HK-2 (cell line): ENCODE results near the gene SMARCD2.

Source experiments
- DNase-seq: peaks from one replicate; pipeline ENCODE4 v3.0.0-alpha.2; 2018; ENCODE audit not compliant: unreplicated experiment

Gene SMARCD2

DNA sequence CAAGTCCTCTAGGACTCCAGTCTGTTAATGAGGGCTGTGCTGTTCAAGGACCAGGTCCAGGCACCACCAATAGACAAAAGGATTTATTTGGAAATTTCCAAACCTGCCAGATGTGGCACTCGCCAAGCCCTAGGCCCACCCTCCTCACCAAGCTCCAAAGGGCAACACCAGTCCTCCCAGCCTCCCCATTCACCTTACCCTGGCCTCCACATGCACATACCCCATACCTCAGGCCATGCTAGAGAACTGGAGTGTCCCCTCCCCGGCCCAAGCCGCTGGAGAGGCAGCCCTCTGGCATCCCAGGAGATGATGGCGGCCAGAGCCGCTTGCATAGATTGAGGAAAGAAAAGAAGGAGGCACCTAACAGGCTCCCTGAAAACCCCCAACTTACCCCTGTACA, 10.5 kb downstream of the SMARCD2 start:
- no peak for DNase-seq

DNA sequence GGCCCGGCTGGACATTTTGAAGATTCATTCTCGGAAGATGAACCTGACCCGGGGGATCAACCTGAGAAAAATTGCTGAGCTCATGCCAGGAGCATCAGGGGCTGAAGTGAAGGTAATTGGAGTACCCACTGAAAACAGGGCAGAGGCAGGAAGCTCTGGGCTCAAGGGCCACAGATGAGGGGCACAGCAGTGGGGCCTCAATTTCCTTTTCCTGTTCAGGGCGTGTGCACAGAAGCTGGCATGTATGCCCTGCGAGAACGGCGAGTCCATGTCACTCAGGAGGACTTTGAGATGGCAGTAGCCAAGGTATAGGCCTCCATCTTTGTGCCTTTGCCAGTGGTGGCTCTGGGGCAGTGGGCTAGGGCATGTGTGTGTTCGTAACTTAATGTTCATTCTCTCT, 11.0 kb downstream of the SMARCD2 start:
- no peak for DNase-seq

DNA sequence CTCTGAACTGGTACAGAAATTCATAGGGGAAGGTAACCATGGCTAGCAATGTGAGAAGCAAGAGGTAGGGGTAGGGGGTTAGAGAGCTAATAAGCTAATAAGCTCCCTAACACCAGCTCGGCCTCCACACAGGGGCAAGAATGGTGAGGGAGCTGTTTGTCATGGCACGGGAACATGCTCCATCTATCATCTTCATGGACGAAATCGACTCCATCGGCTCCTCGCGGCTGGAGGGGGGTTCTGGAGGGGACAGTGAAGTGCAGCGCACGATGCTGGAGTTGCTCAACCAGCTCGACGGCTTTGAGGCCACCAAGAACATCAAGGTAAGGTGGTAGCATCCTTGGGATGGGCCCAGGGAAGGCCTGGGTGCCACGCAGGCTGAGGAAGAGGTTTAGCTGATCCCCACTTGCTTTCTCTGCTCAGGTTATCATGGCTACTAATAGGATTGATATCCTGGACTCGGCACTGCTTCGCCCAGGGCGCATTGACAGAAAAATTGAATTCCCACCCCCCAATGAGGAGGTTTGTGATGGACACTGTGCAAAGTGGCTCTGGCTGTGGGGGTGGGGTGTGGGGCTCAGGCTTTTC, 11.5 kb downstream of the SMARCD2 start:
- no peak for DNase-seq

DNA sequence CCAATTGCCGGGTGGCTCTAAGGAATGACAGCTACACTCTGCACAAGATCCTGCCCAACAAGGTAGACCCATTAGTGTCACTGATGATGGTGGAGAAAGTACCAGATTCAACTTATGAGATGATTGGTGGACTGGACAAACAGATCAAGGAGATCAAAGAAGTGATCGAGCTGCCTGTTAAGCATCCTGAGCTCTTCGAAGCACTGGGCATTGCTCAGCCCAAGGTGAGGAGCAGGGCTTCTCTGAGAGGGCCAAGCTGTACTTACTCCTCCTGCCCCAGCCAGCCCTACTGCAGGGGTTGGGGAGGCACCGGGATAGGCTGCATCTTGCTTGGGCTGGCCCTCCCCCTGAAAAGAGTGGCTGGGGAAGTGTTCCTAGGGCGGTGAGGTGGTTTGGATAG, 12.2 kb downstream of the SMARCD2 start:
- DNase-seq = no peak

DNA sequence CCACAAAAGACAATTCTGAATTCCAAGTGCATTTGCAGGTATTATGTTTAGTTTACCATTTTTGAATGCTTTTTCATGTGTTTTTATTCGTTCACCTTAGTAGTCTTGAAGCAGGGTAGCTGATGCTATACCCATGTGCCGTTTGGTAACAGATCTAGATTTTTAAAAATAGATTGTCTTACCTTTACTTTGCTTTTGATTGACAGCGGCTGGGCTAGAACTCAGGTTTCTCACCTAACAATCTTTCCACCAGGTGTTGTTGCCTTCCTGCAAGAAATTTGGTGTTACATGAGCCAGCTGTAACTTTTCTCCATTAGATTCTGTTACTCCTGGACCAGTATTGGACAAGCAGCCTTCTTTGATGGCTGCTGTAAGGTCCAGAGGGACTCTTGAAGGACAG, 13.5 kb downstream of the SMARCD2 start:
- DNase-seq = no peak

DNA sequence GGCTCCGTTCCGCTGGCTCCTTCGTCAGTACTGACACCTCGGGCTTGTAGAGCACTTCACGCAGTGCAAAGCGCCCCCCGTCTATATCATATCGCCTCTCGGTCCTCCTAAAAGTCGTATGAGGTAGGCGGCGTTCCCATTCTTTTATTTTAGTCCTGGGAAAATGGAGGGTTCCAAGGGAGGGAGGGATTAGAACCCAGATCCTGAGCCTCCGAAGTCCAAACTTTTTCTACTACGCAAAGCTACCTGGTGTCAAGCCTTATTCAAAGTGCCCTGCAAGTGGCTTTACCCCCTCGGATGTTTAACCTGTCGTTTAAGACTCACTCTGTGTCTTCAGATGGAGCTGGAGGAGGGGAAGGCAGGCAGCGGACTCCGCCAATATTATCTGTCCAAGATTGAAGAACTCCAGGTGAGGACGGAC, 14.7 kb downstream of the SMARCD2 start:
- no peak for DNase-seq

DNA sequence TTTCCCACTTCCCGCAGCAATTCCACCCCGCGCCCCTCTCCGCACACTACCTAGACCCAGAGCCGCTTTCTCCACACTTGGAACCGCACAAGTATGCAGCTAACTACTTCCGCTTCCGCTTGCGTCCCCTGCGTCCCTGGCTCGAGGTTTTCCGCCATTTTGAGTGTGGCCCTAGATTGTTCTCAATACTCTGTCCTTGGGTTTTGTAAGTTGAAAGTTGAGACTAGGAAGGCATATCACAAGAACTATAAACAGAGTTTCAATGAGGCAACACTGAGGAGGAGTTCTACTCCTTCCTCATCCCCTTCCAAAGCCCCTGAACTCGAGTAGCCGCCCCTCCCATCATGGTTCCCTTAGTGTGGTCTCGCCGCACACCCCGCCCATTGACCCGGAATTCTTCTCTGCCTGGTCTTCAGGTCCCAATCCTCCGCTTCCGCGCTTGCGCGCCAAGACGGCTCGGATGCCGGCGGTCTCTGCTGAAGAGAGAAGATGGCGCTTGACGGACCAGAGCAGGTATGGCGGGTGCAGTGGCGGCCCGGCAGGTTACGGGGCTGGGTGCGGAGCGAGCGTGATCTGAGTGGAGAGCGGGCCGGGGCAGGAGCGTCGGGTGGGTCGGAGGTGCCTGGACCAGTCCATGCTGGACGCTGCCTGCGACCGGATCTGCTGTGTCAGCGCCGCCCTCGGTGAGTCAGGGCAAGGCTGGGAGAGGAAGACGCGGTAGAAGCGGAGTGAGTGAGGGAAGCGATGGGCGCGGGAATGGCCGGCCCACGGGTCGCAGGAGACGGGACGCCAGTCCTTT, 15.3 kb downstream of the SMARCD2 start, which contains the start of the genes FTSJ3 and PSMC5:
FTSJ3 (minus strand) TSS at position 662 of the 799 bp plus-strand sequence. CDS start 761 bp downstream, outside the sequence.
PSMC5 (plus strand) TSS at position 430 of the 799 bp plus-strand sequence; CDS start at position 490, 60 bp downstream.
- DNase-seq = peak; percentile 95

DNA sequence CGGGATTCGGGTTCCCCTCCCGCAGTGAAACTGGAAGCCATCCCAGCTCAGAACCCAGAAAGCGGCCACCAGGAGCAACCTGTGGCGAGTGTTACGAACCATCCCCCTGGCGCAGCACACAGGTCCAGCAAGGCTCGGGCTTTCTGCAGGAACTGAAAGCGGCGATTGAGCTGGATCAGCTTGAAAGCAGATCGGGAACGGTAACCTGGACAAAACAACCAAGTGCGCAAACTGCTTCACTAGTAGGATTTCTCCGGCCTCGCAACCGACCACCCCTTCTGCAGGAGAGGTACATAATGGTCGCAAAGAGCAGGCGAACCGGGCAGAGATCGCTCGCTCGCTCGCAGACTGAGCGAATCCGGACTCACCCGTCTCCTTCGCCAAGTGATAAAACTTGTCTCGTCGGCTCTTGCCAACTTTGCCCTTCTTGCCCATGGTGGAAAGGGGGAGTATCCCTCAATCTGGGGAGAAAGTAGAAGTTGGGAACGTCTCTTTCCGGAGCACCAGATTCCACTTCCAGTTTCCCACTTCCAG, 15.9 kb downstream of the SMARCD2 start:
- no peak for DNase-seq

DNA sequence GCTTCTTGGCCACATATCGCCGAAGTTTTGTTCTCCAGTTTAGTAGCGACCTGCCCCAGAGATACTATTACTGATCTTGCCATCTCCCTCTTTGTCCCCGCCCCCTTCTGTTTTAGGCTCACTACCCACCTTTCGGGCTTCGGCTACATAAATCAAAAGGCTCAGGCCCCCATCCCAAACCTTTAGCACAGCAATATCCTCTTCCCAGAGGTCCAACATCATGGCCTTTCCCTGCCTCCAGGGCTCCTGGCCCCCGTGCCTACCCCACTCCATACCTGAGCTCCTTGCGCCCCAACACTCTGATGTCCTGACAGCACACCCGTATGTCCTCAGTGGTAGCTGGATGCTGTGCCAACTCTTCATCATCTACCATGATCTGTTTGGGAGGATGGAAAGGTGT, 18.1 kb downstream of the SMARCD2 start:
- no peak for DNase-seq

DNA sequence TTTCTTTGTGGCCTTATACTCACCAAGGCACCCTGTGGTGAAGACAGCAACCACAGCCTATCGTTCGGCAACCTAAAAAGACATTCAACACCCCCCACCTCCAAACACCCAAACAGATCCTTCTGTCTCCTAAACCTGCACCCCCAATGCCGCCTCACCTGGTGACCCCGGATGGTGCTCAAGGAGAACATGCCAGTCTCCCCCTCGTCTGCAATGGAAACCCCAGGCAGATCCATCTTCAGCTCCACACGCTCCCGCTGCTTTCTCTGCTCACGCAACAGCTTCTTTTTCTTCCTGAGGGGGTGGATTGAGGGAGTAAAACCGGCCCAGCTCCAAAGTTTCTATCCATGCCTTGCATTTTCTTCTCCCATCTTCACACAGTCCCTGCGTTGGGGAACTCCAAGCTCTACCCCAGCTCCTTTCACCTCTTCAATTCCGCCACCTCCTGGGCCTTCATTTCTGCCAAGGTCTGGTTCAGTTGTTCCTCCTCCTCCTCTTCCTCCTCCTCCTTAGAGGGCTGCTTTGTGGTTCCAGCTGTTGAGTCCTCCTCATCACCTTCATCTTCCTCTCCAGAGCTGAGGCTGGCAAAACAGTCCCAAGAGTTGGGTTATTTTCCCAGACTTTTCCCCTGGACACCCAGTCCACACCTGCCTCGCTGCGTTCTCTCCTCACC, 18.7 kb downstream of the SMARCD2 start:
- DNase-seq = no peak

DNA sequence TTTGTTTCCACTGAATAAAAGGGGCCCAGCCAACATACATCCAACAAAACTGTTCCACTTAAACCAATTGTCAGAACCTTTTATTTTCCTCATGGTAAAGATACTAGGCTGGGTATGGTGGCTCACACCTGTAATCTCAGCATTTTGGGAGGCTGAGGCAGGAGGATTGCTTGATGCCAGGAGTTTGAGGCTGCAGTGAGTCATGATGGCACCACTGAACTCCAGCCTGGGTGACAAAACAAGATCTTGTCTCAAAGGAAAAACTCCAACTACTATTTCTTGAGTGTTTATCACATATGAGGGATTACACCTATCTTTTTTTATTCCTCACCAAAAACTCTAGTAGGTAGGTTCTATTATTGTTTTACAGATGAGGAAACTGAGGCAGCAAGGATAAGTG, 19.9 kb downstream of the SMARCD2 start:
- DNase-seq = no peak

DNA sequence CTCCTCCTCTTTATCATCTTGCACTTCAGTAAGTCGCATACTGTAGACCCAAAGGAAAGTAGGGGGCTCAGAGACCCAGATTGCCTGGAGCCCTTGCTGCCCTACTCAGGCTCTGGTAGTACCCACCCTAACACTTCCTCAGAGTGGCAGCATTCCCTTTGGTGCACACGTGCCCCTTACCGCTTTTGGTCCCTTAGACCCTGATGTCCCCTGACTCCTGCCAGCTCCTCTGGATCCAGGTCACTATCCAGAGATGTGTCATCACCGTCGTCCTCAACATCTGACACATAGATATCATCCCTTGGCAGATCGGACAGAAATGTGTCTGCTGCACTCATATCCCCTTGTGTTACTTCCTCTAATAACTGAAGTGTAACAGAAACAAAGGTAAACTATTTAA, 20.7 kb downstream of the SMARCD2 start:
- DNase-seq = no peak

DNA sequence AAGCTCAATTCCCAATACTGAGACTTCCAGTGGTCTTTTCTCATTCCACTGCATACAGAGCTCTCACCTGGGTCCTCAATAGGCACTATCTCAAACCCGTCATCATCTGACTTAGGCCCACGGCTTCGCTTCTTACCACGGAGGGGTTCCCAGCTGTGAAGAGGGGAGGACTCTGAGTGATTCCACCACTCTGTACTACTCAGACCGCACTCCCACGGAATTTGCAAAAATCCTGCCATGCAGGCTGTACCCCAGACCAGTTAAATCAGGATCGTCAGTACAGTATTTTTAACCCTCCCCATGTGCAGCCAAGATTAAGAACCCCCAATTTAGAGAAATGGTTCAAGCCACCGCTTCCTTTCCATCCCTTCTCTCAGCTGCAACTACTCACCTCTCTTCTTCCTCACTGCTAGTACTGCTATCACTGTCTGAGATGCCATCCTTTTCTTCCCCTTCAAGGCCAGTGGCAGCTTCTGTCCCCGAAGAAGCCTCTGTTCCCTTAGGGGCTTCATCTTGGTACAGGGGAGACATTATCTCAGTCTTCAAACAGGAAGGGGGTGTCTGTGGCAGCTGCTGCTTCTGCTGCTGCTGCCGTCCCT, 21.4 kb downstream of the SMARCD2 start:
- DNase-seq = no peak

DNA sequence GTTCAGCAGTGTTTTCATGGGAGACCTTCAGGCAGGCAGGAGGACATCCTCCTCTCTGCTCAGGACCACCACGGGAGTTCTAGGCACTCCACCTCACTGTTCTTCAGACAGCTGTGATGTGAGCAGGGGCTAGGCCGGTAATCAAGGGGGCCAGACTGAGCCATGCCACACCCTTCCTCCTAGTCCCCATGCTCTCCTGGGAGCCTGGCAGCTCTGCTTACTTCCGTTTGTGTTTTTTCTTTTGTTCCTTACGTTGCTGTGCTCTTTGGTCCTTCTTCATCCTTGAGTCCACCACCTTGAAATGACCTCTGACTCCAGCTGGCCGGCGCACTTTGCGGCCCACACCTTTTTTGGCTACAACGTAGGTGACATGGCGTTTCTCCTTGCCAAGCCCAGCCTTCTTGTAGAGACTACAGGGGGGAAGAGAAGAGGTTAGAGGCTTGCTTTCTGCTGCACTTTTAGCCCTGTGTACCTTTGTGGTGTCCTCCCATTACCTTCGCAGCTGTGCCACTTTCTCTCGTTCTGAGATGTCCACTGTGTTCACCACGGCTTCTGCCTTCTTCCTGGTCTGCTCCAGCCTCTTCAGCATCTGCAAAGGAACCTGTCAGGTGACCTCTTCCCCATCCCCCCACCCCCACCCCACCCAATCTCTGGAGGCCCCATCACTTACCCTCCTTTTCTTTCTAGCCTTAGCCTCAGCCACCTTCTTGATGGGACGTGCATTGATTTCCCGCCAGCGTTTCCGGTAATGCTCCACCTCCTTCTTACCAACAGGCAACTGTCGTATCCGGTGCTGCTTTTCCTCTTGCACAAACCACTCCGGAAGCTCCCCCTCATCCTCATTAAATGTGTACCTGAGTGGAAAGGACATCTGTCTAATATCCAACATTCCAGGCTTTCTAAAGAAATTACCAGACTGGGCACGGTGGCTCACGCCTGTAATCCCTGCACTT, 22.6 kb downstream of the SMARCD2 start:
- DNase-seq = no peak

DNA sequence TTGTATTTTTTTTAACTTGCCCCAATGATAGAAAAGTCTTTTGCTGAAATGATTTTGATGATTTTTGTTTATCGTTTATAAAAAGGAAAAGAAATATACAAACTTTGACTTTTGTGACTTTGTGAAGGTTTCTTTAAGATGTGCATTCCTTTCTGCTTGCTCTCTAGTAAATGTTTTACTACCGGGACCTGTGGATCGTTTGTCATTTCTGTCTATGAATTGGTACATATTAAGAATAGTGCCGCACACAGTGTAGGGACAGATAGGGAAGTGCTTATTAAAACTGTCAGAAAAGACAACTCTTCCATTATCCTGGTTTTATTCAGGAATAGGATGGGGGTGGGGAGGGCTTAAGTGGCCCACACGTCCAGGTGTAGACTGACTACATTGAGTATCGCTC, 23.4 kb downstream of the SMARCD2 start:
- no peak for DNase-seq

DNA sequence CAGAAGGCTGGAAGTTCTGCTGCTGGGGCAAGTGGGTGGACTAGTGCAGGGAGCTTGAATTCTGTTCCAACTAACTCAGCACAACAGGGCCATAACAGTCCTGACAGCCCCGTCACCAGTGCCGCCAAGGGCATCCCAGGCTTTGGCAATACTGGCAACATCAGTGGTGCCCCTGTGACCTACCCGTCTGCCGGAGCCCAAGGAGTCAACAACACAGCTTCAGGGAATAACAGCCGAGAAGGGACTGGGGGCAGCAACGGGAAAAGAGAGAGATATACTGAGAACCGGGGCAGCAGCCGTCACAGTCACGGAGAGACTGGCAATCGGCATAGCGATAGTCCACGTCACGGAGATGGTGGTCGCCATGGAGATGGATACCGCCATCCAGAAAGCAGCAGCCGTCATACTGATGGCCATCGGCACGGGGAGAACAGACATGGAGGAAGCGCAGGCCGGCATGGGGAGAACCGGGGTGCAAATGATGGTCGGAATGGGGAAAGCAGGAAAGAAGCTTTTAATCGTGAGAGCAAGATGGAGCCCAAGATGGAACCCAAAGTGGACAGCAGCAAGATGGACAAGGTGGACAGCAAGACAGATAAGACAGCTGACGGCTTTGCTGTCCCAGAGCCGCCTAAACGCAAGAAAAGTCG, 24.6 kb downstream of the SMARCD2 start:
- no peak for DNase-seq

DNA sequence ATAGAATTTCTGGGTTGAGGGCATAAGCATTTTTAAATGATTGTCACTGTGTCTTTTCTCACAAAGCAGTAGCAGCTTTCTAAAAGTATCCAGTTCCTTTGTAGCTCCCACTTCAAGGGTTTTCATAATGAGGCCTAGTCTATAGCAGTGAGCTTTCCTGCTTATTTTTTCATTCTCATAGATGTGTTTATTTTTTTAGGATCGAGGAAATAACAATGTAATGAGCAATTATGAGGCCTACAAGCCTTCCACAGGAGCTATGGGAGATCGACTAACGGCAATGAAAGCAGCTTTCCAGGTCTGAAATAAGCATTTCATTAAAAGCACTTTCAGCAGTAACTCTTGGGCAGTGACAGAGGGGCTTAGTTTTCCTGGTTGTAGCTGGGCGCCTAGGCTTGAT, 25.8 kb downstream of the SMARCD2 start:
- no peak for DNase-seq

DNA sequence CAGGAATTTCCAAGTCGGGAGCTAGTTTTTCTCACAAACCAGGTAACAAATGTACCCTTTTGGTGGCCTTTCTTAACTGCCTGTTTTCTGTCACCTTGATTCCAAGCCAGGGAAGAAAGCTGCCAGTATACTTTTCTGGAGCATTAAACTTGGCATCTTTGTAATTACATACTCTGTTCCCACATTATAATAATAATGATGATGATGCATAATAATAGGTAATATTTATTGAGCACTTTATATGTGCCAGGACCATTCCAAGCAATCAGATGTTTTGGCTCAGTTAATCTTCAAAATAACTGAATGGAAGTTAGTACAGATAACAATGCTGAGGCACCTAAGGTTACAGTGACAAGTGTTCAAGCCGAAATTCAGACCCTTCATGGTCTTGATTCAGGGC, 26.4 kb downstream of the SMARCD2 start:
- no peak for DNase-seq

DNA sequence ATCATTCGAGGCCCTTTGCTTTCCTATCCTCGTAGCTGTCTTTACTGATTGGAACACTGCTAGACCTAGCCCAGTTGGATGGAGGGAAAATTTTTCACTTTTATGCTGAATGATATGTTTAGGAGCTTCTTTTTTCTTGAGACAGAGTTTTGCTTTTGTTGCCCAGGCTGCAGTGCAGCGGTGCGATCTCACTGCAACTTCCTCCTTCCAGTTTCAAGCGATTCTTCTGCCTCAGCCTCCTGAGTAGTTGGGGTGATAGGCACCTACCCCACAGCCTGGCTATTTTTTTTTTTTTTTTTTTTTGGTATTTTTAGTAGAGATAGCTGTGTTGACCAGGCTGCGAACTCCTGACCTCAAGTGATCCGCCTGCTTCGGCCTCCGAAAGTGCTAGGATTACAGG, 32.5 kb downstream of the SMARCD2 start:
- DNase-seq = no peak

DNA sequence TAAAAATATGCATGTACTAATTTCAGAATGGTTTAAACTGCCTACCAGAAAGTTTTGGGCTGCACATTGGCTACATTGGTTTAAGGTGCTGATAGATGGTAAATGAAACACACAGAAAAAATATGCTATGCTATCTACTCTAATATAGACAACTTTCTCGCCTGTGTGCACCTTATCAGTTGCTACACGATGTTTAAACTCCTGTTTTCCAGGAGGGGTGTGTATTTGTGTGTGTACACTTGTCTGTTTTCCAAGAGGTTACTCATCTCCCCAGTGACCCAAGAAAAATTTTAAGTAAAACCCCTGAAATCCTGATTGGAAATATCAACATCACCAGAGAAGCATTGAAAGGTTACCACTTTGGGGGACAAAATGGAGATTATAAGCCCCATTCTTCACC, 36.9 kb downstream of the SMARCD2 start:
- DNase-seq = no peak

DNA sequence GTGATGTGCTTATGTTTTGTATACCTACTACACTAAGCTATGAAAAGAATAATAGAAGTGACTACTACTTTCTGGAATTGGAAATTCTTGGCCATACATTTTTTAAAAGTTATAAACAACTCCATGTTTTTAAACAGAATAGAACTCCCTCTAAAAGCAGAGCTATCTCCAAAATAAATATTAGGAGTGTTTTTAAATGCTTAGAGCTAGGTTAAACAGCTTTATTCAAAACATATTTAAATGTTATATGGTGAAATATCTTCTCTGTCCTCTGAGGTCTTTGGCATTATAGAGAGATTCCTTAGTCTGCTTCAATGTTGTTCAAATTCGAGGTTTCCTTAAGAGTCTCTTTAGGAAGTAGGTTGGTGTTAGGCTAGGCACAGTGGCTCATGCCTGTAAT, 38.2 kb downstream of the SMARCD2 start:
- no peak for DNase-seq
